Renal cortex interstitium (tissue), 11 donors: Measurements from ENCODE around the gene HSF5. TPM values are rescaled to one million over a fixed set of nuclear protein-coding genes. Genes with fewer than 3 reads are reported as not detected.

ENCODE experiments used
- DNase-seq, 11 donors: peaks; one replicate each; pipeline ENCODE4 v3.0.0-alpha.2; 2013; ENCODE audit warnings: low read depth in 9 of 11, low spot score in 4 of 11; ENCODE audit errors: extremely low read depth in 1 of 11
- polyA plus RNA-seq, 3 donors: library from polyadenylated mRNA; unstranded; fragments of 120-200 nt; gene quantifications; one replicate each; pipeline ENCODE4 v1.2.1, GENCODE V29; 2013; ENCODE audit not compliant: insufficient read length in 3 of 3

HSF5 gene
- polyA plus RNA-seq, 3 donors = 0.37 to 0.50 (median 0.41) TPM

GRCh38 chr17:58378733-58379510 lies 109.3 kb downstream of the HSF5 start:
- DNase-seq = no peak

- DNase-seq = no peak
Measured at GRCh38 chr17:58377661-58378060, 110.5 kb downstream of the HSF5 start.

- DNase-seq = peak in 7 of 11 donors; percentile 33 to 75 (median 53)
Measured at GRCh38 chr17:58377093-58377601, 111.1 kb downstream of the HSF5 start.

GRCh38 chr17:58376472-58377000 lies 111.7 kb downstream of the HSF5 start:
- no peak for DNase-seq

GRCh38 chr17:58375811-58376210 lies 112.4 kb downstream of the HSF5 start:
- no peak for DNase-seq

GRCh38 chr17:58375256-58375655 lies 113.0 kb downstream of the HSF5 start:
- DNase-seq = no peak

GRCh38 chr17:58373923-58374322 lies 114.3 kb downstream of the HSF5 start:
- DNase-seq = no peak

GRCh38 chr17:58373003-58373402 lies 115.2 kb downstream of the HSF5 start:
- no peak for DNase-seq

- DNase-seq = no peak
Measured at GRCh38 chr17:58371300-58371950, 116.8 kb downstream of the HSF5 start.

GRCh38 chr17:58370716-58371115 lies 117.5 kb downstream of the HSF5 start:
- no peak for DNase-seq

GRCh38 chr17:58370309-58370708 lies 117.9 kb downstream of the HSF5 start:
- no peak for DNase-seq

Other genes starting within 250 kb of the HSF5 start
- gene LPO, start 249.8 kb downstream of the HSF5 start, polyA plus RNA-seq = under 1 TPM; 0.14 to 0.22 (median 0.18) TPM
- gene MPO, start 207.5 kb downstream of the HSF5 start, polyA plus RNA-seq = 1 to 10 TPM; 3.2 to 7.0 (median 5.0) TPM
- gene TSPOAP1, start 159.6 kb downstream of the HSF5 start, polyA plus RNA-seq = 10 to 100 TPM; 46.5 to 78.4 (median 52.6) TPM
- gene SUPT4H1, start 136.2 kb downstream of the HSF5 start, polyA plus RNA-seq = 100 to 1,000 TPM; 120 to 143 (median 142) TPM
- 10 to 100 TPM in 2 of 3 donors, 1 to 10 TPM in 1; 8.9 to 16.0 (median 13.6) TPM for gene RNF43, start 70.9 kb downstream of the HSF5 start, polyA plus RNA-seq
- gene MTMR4, start 26.2 kb upstream of the HSF5 start, polyA plus RNA-seq = 10 to 100 TPM; 50.4 to 70.4 (median 59.6) TPM
- gene TEX14, start 203.6 kb upstream of the HSF5 start, polyA plus RNA-seq = under 1 TPM; 0.44 to 0.73 (median 0.70) TPM
- 10 to 100 TPM; 40.2 to 50.0 (median 43.3) TPM for gene RAD51C, start 204.2 kb upstream of the HSF5 start, polyA plus RNA-seq